Measurements from ENCODE around the gene KSR2.

The KSR2 gene

DNA sequence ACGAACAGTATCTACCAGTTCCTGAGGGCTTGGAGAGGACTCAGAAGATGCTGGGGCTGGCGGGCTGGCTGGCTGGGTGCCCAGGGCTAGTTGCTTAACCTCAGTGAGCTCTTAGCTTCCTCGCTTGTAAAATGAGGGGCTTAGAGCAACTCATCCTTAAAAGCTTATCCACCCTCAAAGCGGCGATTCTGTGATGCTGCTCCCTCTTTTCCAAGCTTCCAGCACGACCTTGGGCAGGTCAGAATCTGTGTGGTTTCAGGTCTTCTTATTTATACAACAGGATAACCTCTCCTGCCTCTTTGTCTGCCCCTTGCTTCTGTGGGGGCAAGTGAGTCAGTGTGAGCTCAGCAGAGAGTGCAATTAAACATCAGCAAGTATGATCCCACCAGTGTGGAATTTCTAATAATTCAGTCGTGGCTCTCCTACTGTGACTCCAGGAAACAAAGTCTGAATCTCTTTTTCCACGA is 281.8 kb downstream of the KSR2 start:
- Histone ChIP-seq H3K27ac (ENCODE audit: low read depth, low read length) (peak overlapping the region; percentile 53), H3K4me3 (ENCODE audit: low read depth, low read length) (no peak overlapping the region), H3K36me3 (ENCODE audit: control insufficient read depth, insufficient read depth, low read length) (no peaks in the 10 kb centered on the region), H3K27me3 (ENCODE audit: control insufficient read depth, insufficient read depth, low read length) (no peaks in the 10 kb centered on the region), H3K9me3 (ENCODE audit: control insufficient read depth, insufficient read depth, low read length) (no peaks in the 10 kb centered on the region), H3K9ac (ENCODE audit: low read depth, low read length) (no peak overlapping the region), H3K4me1 (ENCODE audit: control insufficient read depth, insufficient read depth, low read length) (peaks cover 20% of the 10 kb centered on the region)

DNA sequence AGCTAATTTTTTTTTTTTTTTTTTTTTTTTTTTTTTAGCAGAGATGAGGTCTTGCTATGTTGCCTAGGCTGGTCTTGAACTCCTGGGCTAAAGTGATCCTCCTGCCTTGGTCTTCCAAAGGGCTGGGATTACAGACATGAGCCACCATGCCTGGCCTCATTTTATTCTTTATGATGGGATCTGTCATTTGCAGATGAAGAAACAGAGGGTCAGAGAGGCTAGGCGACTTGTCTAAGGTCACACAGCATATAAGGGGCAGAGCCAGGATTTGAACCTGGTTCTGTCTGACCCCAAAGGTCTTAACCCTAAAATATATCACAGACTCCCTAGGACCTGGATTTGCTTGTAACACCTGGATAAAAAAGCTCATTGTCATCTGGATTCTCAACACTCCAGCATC is 282.6 kb downstream of the KSR2 start:
- Histone ChIP-seq H3K27ac (ENCODE audit: low read depth, low read length) (no peak overlapping the region), H3K4me3 (ENCODE audit: low read depth, low read length) (no peak overlapping the region), H3K9me3 (ENCODE audit: control insufficient read depth, insufficient read depth, low read length) (no peaks in the 10 kb centered on the region), H3K9ac (ENCODE audit: low read depth, low read length) (no peak overlapping the region), H3K36me3 (ENCODE audit: control insufficient read depth, insufficient read depth, low read length) (no peaks in the 10 kb centered on the region), H3K4me1 (ENCODE audit: control insufficient read depth, insufficient read depth, low read length) (peaks cover 20% of the 10 kb centered on the region), H3K27me3 (ENCODE audit: control insufficient read depth, insufficient read depth, low read length) (no peaks in the 10 kb centered on the region)

GRCh38 chr12:117685110-117685926 is 283.5 kb downstream of the KSR2 start:
- Histone ChIP-seq H3K4me3 (ENCODE audit: low read depth, low read length) (no peak overlapping the region), H3K9ac (ENCODE audit: low read depth, low read length) (no peak overlapping the region), H3K27me3 (ENCODE audit: control insufficient read depth, insufficient read depth, low read length) (no peaks in the 10 kb centered on the region), H3K27ac (ENCODE audit: low read depth, low read length) (peak overlapping the region; percentile 16), H3K9me3 (ENCODE audit: control insufficient read depth, insufficient read depth, low read length) (no peaks in the 10 kb centered on the region), H3K4me1 (ENCODE audit: control insufficient read depth, insufficient read depth, low read length) (peaks cover 11% of the 10 kb centered on the region), H3K36me3 (ENCODE audit: control insufficient read depth, insufficient read depth, low read length) (no peaks in the 10 kb centered on the region)

GRCh38 chr12:117684471-117684870 is 284.3 kb downstream of the KSR2 start:
- peaks cover 11% of the 10 kb centered on the region for H3K4me1 ChIP-seq (ENCODE audit: control insufficient read depth, insufficient read depth, low read length)
- no peaks in the 10 kb centered on the region for H3K27me3 ChIP-seq (ENCODE audit: control insufficient read depth, insufficient read depth, low read length)
- H3K9me3 ChIP-seq (ENCODE audit: control insufficient read depth, insufficient read depth, low read length) = no peaks in the 10 kb centered on the region
- no peak overlapping the region for H3K27ac ChIP-seq (ENCODE audit: low read depth, low read length)
- H3K36me3 ChIP-seq (ENCODE audit: control insufficient read depth, insufficient read depth, low read length) = no peaks in the 10 kb centered on the region
- H3K4me3 ChIP-seq (ENCODE audit: low read depth, low read length) = no peak overlapping the region
- H3K9ac ChIP-seq (ENCODE audit: low read depth, low read length) = no peak overlapping the region

DNA sequence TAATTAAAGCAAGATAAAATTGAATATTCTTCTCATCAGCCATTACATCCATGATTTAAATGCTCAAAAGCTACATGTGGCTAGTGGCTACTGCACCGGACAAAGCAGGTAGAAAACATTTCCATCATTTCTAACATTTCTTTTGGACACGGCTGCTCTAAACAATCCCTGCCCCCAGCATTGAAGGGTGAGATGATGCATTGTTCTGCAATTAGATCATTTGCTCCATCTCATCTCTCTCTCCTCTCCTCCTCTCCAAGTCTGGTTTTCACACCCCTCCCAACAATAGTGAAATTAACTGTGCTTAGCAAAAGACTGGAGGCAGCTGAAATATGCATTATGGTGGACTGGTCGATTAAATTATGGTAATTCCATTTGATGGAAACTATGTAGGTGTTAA is 288.5 kb downstream of the KSR2 start:
- peaks cover 5% of the 10 kb centered on the region for H3K4me1 ChIP-seq (ENCODE audit: control insufficient read depth, insufficient read depth, low read length)
- H3K36me3 ChIP-seq (ENCODE audit: control insufficient read depth, insufficient read depth, low read length) = no peaks in the 10 kb centered on the region
- no peak overlapping the region for H3K9ac ChIP-seq (ENCODE audit: low read depth, low read length)
- H3K4me3 ChIP-seq (ENCODE audit: low read depth, low read length) = no peak overlapping the region
- H3K9me3 ChIP-seq (ENCODE audit: control insufficient read depth, insufficient read depth, low read length) = no peaks in the 10 kb centered on the region
- no peak overlapping the region for H3K27ac ChIP-seq (ENCODE audit: low read depth, low read length)
- no peaks in the 10 kb centered on the region for H3K27me3 ChIP-seq (ENCODE audit: control insufficient read depth, insufficient read depth, low read length)

DNA sequence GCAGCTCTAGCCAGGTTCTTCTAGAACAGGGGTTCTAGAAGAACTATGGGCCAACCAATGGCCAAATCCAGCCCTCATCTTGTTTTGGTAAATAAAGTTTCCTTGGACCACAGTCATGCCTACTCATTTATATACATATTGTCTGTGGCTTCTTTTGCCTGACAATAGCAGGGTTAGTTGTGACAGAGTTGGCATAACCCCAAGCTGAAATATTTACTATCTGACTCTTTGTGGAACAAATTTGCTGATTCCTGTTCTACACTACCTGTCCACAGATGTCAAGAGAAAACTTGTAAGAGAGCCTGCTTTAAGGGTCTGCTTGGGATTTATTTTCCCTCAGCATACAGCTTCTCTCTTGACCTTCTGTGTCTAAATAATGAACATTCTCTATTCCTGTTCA is 289.0 kb downstream of the KSR2 start:
- Histone ChIP-seq H3K27ac (ENCODE audit: low read depth, low read length) (no peak overlapping the region), H3K9ac (ENCODE audit: low read depth, low read length) (no peak overlapping the region), H3K4me1 (ENCODE audit: control insufficient read depth, insufficient read depth, low read length) (no peaks in the 10 kb centered on the region), H3K9me3 (ENCODE audit: control insufficient read depth, insufficient read depth, low read length) (no peaks in the 10 kb centered on the region), H3K27me3 (ENCODE audit: control insufficient read depth, insufficient read depth, low read length) (no peaks in the 10 kb centered on the region), H3K36me3 (ENCODE audit: control insufficient read depth, insufficient read depth, low read length) (no peaks in the 10 kb centered on the region), H3K4me3 (ENCODE audit: low read depth, low read length) (no peak overlapping the region)

GRCh38 chr12:117674763-117675162 is 294.0 kb downstream of the KSR2 start:
- Histone ChIP-seq H3K9ac (ENCODE audit: low read depth, low read length) (no peak overlapping the region), H3K9me3 (ENCODE audit: control insufficient read depth, insufficient read depth, low read length) (no peaks in the 10 kb centered on the region), H3K36me3 (ENCODE audit: control insufficient read depth, insufficient read depth, low read length) (no peaks in the 10 kb centered on the region), H3K27me3 (ENCODE audit: control insufficient read depth, insufficient read depth, low read length) (no peaks in the 10 kb centered on the region), H3K4me1 (ENCODE audit: control insufficient read depth, insufficient read depth, low read length) (no peaks in the 10 kb centered on the region), H3K4me3 (ENCODE audit: low read depth, low read length) (no peak overlapping the region), H3K27ac (ENCODE audit: low read depth, low read length) (no peak overlapping the region)

DNA sequence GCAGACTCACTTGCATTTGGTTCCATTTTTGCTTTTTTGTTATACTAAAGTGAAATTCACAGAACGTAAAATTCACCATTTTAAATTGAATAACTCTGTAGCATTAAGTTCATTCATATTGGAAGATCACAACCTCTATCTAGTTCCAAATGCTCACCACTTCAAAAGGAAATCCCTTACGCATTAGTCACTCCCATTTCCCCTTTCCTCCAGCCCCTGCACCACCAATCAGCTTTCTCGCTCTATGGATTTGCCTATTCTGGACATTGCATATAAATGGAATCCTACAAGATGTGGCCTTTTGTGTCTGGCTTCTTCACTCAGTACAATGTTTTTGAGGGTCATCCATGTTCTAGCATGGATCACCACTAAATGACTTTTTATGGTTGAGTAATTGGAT is 294.5 kb downstream of the KSR2 start:
- Histone ChIP-seq H3K36me3 (ENCODE audit: control insufficient read depth, insufficient read depth, low read length) (no peaks in the 10 kb centered on the region), H3K4me1 (ENCODE audit: control insufficient read depth, insufficient read depth, low read length) (no peaks in the 10 kb centered on the region), H3K27me3 (ENCODE audit: control insufficient read depth, insufficient read depth, low read length) (no peaks in the 10 kb centered on the region), H3K27ac (ENCODE audit: low read depth, low read length) (no peak overlapping the region), H3K9me3 (ENCODE audit: control insufficient read depth, insufficient read depth, low read length) (no peaks in the 10 kb centered on the region), H3K4me3 (ENCODE audit: low read depth, low read length) (no peak overlapping the region), H3K9ac (ENCODE audit: low read depth, low read length) (no peak overlapping the region)

DNA sequence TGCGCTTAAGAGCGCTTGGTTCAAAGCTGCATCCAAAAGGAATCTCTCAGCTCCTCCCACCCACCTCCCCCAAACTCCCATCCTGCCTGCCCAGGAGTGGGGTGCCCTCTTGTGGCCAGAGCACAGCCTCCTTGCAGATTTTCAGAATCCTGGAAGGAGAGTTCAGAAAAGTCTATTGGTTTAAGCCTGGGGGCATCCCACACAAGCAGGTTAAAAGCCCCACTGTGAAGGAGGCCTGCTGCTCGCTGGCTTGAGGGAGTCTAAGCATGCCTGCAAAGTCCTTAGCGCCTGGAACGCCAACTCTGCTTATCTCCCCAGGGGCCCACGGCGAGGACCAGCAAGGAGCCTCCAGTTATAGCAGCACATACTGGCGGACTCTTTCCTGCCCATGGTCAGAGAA is 297.1 kb downstream of the KSR2 start:
- H3K4me1 ChIP-seq (ENCODE audit: control insufficient read depth, insufficient read depth, low read length) = no peaks in the 10 kb centered on the region
- no peak overlapping the region for H3K9ac ChIP-seq (ENCODE audit: low read depth, low read length)
- no peaks in the 10 kb centered on the region for H3K9me3 ChIP-seq (ENCODE audit: control insufficient read depth, insufficient read depth, low read length)
- no peaks in the 10 kb centered on the region for H3K36me3 ChIP-seq (ENCODE audit: control insufficient read depth, insufficient read depth, low read length)
- no peak overlapping the region for H3K4me3 ChIP-seq (ENCODE audit: low read depth, low read length)
- H3K27ac ChIP-seq (ENCODE audit: low read depth, low read length) = no peak overlapping the region
- no peaks in the 10 kb centered on the region for H3K27me3 ChIP-seq (ENCODE audit: control insufficient read depth, insufficient read depth, low read length)

DNA sequence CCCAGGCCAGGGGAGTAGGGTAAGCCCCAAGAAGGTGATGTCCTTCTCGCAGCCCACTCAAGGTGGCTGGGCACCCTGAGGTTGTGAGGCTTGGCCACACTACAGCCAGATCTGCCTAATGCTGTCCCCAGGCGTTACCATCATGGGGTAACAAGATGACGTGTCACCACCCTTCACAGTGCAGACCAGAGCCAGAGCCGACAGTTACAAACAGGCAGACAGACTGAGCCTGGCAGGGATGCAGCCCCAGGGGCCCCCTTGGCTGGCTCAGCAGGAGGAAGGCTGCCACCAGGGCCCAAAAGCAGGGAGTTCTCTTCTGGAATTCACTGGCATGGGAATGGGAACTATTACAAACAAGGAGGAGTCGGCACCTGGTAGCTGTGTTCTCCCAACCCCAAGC is 304.6 kb downstream of the KSR2 start:
- H3K9me3 ChIP-seq (ENCODE audit: control insufficient read depth, insufficient read depth, low read length) = no peaks in the 10 kb centered on the region
- H3K27me3 ChIP-seq (ENCODE audit: control insufficient read depth, insufficient read depth, low read length) = no peaks in the 10 kb centered on the region
- no peak overlapping the region for H3K4me3 ChIP-seq (ENCODE audit: low read depth, low read length)
- no peak overlapping the region for H3K27ac ChIP-seq (ENCODE audit: low read depth, low read length)
- H3K4me1 ChIP-seq (ENCODE audit: control insufficient read depth, insufficient read depth, low read length) = no peaks in the 10 kb centered on the region
- H3K36me3 ChIP-seq (ENCODE audit: control insufficient read depth, insufficient read depth, low read length) = no peaks in the 10 kb centered on the region
- H3K9ac ChIP-seq (ENCODE audit: low read depth, low read length) = no peak overlapping the region

- Histone ChIP-seq H3K9me3 (ENCODE audit: control insufficient read depth, insufficient read depth, low read length) (no peaks in the 10 kb centered on the region), H3K27ac (ENCODE audit: low read depth, low read length) (no peak overlapping the region), H3K36me3 (ENCODE audit: control insufficient read depth, insufficient read depth, low read length) (no peaks in the 10 kb centered on the region), H3K9ac (ENCODE audit: low read depth, low read length) (no peak overlapping the region), H3K4me3 (ENCODE audit: low read depth, low read length) (no peak overlapping the region), H3K4me1 (ENCODE audit: control insufficient read depth, insufficient read depth, low read length) (no peaks in the 10 kb centered on the region), H3K27me3 (ENCODE audit: control insufficient read depth, insufficient read depth, low read length) (no peaks in the 10 kb centered on the region)
Observed at GRCh38 chr12:117662620-117663395, 306.0 kb downstream of the KSR2 start.

Data from HUES48 (cell line).